Liver (tissue), 9 donors: ENCODE results near the gene ZFHX2. TPM values are rescaled to one million over a fixed set of nuclear protein-coding genes. Genes with fewer than 3 reads are reported as not detected.

Source experiments
- DNase-seq: peaks from one replicate; pipeline ENCODE4 v3.0.0-alpha.2; 2017; ENCODE audit warnings: low spot score
- H3K27ac ChIP-seq, 2 donors: one replicate each; pipeline ENCODE4 v1.7.0; 2013; ENCODE audit warnings: inconsistent platforms in 2 of 2, low read length in 2 of 2, control low read depth in 1 of 2, low read depth in 1 of 2, mild to moderate bottlenecking in 1 of 2
- H3K27me3 ChIP-seq, 4 donors: one replicate each; pipeline versions ENCODE4 v1.6.1 to v1.7.0; 2013; ENCODE audit warnings: low read length in 3 of 4, inconsistent platforms in 1 of 4, mild to moderate bottlenecking in 1 of 4, moderate library complexity in 1 of 4; ENCODE audit not compliant: control insufficient read depth in 4 of 4, insufficient read depth in 4 of 4
- H3K36me3 ChIP-seq, 4 donors: one replicate each; pipeline versions ENCODE4 v1.6.1 to v1.7.0; 2013; ENCODE audit warnings: low read length in 3 of 4, mild to moderate bottlenecking in 3 of 4, low read depth in 1 of 4, moderate library complexity in 1 of 4; ENCODE audit not compliant: control insufficient read depth in 4 of 4, insufficient read depth in 3 of 4
- H3K4me1 ChIP-seq, 4 donors: one replicate each; pipeline versions ENCODE4 v1.6.1 to v1.7.0; 2013; ENCODE audit warnings: low read length in 3 of 4, mild to moderate bottlenecking in 3 of 4, moderate library complexity in 1 of 4; ENCODE audit not compliant: control insufficient read depth in 4 of 4, insufficient read depth in 4 of 4
- H3K4me3 ChIP-seq, 3 donors: one replicate each; pipeline versions ENCODE4 v1.6.1 to v1.7.0; 2013; ENCODE audit warnings: low read length in 3 of 3, control low read depth in 1 of 3, low read depth in 1 of 3, mild to moderate bottlenecking in 1 of 3
- H3K9ac ChIP-seq, 2 donors: one replicate each; pipeline ENCODE4 v1.7.0; 2013; ENCODE audit warnings: low read length in 2 of 2, mild to moderate bottlenecking in 2 of 2, moderate library complexity in 2 of 2, control low read depth in 1 of 2, low read depth in 1 of 2
- H3K9me3 ChIP-seq, 4 donors: one replicate each; pipeline versions ENCODE4 v1.6.1 to v1.7.0; 2013; ENCODE audit warnings: low read length in 3 of 4; ENCODE audit not compliant: control insufficient read depth in 4 of 4
- EGR1 ChIP-seq, 2 donors: IDR thresholded peaks; 2 replicates each; pipeline ENCODE4 v1.6.1; 2016 to 2018; ENCODE audit warnings: antibody characterized with exemption in 2 of 2, low read depth in 2 of 2
- FOXA1 ChIP-seq: IDR thresholded peaks from 2 replicates; pipeline ENCODE4 v1.6.1; 2016; ENCODE audit warnings: antibody characterized with exemption
- FOXA2 ChIP-seq: IDR thresholded peaks from 2 replicates; pipeline ENCODE4 v1.6.1; 2016; ENCODE audit warnings: antibody characterized with exemption
- GABPA ChIP-seq, 2 donors: IDR thresholded peaks in 1 of 2; conservative IDR thresholded peaks in 1 of 2; 2 replicates each; pipeline ENCODE4 v1.6.1; 2016; ENCODE audit warnings: antibody characterized with exemption in 2 of 2, mild to moderate bottlenecking in 1 of 2, moderate library complexity in 1 of 2
- HNF4A ChIP-seq, 2 donors: conservative IDR thresholded peaks; 2 replicates each; pipeline ENCODE4 v1.6.1; 2016; ENCODE audit warnings: antibody characterized with exemption in 2 of 2, mild to moderate bottlenecking in 2 of 2
- HNF4G ChIP-seq: IDR thresholded peaks from 2 replicates; pipeline ENCODE4 v1.6.1; 2016; ENCODE audit warnings: antibody characterized with exemption
- JUND ChIP-seq, 2 donors: IDR thresholded peaks; 2 replicates each; pipeline ENCODE4 v1.6.1; 2016; ENCODE audit warnings: antibody characterized with exemption in 2 of 2
- NR2F2 ChIP-seq: IDR thresholded peaks from 2 replicates; pipeline ENCODE4 v1.6.1; 2016; ENCODE audit warnings: antibody characterized with exemption
- RAD21 ChIP-seq, 2 donors: IDR thresholded peaks; 2 replicates each; pipeline ENCODE4 v1.6.1; 2016; ENCODE audit warnings: antibody characterized with exemption in 2 of 2, mild to moderate bottlenecking in 2 of 2
- RXRA ChIP-seq, 2 donors: IDR thresholded peaks; 2 replicates each; pipeline ENCODE4 v1.6.1; 2017 to 2018; ENCODE audit warnings: antibody characterized with exemption in 2 of 2, mild to moderate bottlenecking in 1 of 2
- TAF1 ChIP-seq: conservative IDR thresholded peaks from 2 replicates; pipeline ENCODE4 v1.6.1; 2016; ENCODE audit warnings: antibody characterized with exemption, mild to moderate bottlenecking
- YY1 ChIP-seq: IDR thresholded peaks from 2 replicates; pipeline ENCODE4 v1.6.1; 2016; ENCODE audit warnings: antibody characterized with exemption, mild to moderate bottlenecking
- WGBS: extraction: QIAGEN DNeasy Blood & Tissue Kit; methylation state at CpG from one replicate; pipeline ENCODE4 v1.1.7; 2013; 5-methylcytosine and 5-hydroxymethylcytosine counted together
- polyA plus RNA-seq, 2 donors: library from polyadenylated mRNA; stranded (reverse) in 1 of 2; unstranded in 1 of 2; fragments of 200-250 nt in 1 of 2; fragments of >200 nt in 1 of 2; fragmentation: Nextera tagmentation in 1 of 2; extraction: Ambion mirVana in 1 of 2; gene quantifications; one replicate each; pipeline versions ENCODE4 v1.2.1 to v1.2.3, GENCODE V29; 2013 to 2015
- total RNA-seq, 2 donors: library from RNA; depleted of rRNA; stranded (reverse); fragments of >200 nt; gene quantifications; one replicate each; pipeline ENCODE4 v1.2.3, GENCODE V29; 2014
- TF ChIP-seq, protein P1 (sequence below): fragments of 150-350 bp; IDR thresholded peaks from 2 replicates; pipeline ENCODE4 v1.5.1; 2017; ENCODE audit warnings: improper control_type of control experiment, low read depth, low read length; ENCODE audit not compliant: missing input control
- TF ChIP-seq, protein P2 (sequence below): IDR thresholded peaks from 2 replicates; pipeline ENCODE4 v1.6.1; 2016; ENCODE audit warnings: antibody characterized with exemption
- TF ChIP-seq, protein P3 (sequence below): IDR thresholded peaks from 2 replicates; pipeline ENCODE4 v1.6.1; 2016; ENCODE audit warnings: antibody characterized with exemption
- TF ChIP-seq, protein P4 (sequence below): IDR thresholded peaks from 2 replicates; pipeline ENCODE4 v1.6.1; 2016; ENCODE audit warnings: antibody characterized with exemption, mild to moderate bottlenecking
- donor health status: healthy.
- donor health status: healthy.
- donor health status: healthy.
- donor health status: healthy.
- donor health status: healthy.

The ZFHX2 gene
- total and polyA plus RNA-seq, 4 donors, result 0.06 to 0.14 (median 0.10) TPM

DNA sequence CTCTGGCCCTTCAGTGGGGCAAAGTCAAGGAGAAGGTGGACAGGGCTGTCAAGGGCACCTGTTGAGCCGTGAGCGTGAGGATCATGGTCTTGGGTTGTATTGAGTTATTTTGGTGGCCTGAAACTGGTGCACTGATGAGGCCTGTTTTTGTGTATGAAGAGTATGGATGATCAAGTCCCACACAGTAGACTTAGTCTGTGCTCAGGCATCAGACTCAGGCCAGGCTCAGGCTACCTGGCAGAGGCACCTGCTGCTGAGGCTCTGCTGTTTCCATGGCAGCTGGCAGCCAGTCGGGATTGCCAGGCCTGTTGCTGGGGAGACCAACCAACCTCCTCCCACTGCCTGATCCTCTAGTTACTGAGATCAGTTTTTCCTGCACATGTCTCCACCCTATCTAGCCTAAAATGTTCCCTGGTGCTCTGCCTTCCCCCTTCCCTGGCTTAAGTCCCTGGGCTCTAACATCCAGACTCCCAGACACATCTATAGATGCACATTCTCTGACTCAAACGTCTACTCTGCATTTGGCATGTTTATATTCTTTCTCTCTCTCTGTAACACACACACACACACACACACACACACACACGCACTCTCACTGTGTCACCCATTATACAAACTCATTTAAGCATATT lies 21.9 kb upstream of the ZFHX2 start:
- TF ChIP-seq JUND (IDR thresholded peaks at IDR 0.05) (no peak), NR2F2 (no peak), RAD21 (IDR thresholded peaks at IDR 0.05) (no peak)
- Histone ChIP-seq H3K9ac (no peak overlapping the region), H3K27ac (no peak overlapping the region), H3K9me3 (no peaks in the 10 kb centered on the region), H3K36me3 (no peaks in the 10 kb centered on the region), H3K4me1 (peaks cover 0 to 13% (median 12%) of the 10 kb centered on the region in 4 donors), H3K4me3 (no peak overlapping the region), H3K27me3 (peaks cover 0 to 6% (median under 1%) of the 10 kb centered on the region in 4 donors)
- no peak for DNase-seq
- WGBS, result 80% methylated on average over 5 of the region's 5 CpGs

DNA sequence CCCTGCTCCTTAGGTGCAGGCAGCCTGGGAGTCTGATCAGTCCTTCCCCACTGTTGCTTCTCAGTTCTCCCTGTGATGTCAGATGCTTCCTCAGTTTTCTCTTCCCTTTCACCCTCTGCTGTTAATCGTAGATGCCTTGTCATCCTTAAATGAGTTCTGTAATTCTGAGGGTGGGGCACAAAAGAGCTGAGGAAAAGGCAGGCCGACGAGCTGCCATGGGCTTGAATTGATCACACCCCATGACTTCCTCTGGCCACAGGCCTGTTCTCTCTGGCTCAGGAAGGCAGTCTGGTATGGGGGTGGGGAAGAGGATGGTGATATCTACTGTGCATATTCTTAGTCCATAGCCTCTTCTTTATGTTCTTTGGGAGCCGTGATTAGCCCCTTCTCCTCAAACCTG lies 21.3 kb upstream of the ZFHX2 start:
- Histone ChIP-seq H3K4me1 (peaks cover 0 to 13% (median 12%) of the 10 kb centered on the region in 4 donors), H3K27me3 (peaks cover 0 to 6% (median under 1%) of the 10 kb centered on the region in 4 donors), H3K9me3 (no peaks in the 10 kb centered on the region), H3K4me3 (no peak overlapping the region), H3K27ac (no peak overlapping the region), H3K36me3 (no peaks in the 10 kb centered on the region), H3K9ac (no peak overlapping the region)
- TF ChIP-seq, protein P1, sequence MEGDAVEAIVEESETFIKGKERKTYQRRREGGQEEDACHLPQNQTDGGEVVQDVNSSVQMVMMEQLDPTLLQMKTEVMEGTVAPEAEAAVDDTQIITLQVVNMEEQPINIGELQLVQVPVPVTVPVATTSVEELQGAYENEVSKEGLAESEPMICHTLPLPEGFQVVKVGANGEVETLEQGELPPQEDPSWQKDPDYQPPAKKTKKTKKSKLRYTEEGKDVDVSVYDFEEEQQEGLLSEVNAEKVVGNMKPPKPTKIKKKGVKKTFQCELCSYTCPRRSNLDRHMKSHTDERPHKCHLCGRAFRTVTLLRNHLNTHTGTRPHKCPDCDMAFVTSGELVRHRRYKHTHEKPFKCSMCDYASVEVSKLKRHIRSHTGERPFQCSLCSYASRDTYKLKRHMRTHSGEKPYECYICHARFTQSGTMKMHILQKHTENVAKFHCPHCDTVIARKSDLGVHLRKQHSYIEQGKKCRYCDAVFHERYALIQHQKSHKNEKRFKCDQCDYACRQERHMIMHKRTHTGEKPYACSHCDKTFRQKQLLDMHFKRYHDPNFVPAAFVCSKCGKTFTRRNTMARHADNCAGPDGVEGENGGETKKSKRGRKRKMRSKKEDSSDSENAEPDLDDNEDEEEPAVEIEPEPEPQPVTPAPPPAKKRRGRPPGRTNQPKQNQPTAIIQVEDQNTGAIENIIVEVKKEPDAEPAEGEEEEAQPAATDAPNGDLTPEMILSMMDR, result no peak
- TF ChIP-seq, protein P2, sequence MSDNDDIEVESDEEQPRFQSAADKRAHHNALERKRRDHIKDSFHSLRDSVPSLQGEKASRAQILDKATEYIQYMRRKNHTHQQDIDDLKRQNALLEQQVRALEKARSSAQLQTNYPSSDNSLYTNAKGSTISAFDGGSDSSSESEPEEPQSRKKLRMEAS, result no peak
- no peak for TF ChIP-seq NR2F2
- TF ChIP-seq JUND (IDR thresholded peaks at IDR 0.05), result no peak
- WGBS, result 68% methylated on average over 4 of the region's 4 CpGs
- no peak for DNase-seq

DNA sequence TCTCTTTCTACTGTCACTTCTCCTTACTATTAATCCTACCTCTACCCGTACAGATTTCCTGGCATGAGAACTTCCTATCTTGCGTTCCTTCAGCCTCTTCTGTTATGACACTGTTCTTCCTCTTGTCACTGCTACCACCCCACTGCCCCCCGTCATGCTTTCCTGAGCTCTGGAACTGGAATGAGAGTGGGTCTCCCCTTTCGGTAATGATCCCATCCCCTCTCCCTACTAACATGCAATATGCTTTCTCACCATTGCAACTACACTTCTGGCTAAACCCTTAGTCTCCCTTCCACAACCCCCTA lies 20.9 kb upstream of the ZFHX2 start:
- 59% methylated on average over 4 of the region's 4 CpGs for WGBS
- no peak overlapping the region for H3K4me3 ChIP-seq
- H3K9me3 ChIP-seq, result no peaks in the 10 kb centered on the region
- no peak overlapping the region for H3K27ac ChIP-seq
- no peak for DNase-seq
- TF ChIP-seq, protein P3, sequence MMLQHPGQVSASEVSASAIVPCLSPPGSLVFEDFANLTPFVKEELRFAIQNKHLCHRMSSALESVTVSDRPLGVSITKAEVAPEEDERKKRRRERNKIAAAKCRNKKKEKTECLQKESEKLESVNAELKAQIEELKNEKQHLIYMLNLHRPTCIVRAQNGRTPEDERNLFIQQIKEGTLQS, result no peak
- TF ChIP-seq, protein P1, result no peak
- TF ChIP-seq NR2F2 (no peak), FOXA2 (no peak), TAF1 (no peak), RXRA (IDR thresholded peaks at IDR 0.05) (no peak), HNF4A (conservative IDR thresholded peaks at IDR 0.05) (no peak), YY1 (no peak), EGR1 (IDR thresholded peaks at IDR 0.05; ENCODE audit: low read depth in 2 of 2) (no peak), FOXA1 (no peak), GABPA (IDR thresholded peaks at IDR 0.05 in 1 of 2, conservative IDR thresholded peaks at IDR 0.05 in 1 of 2) (no peak), HNF4G (no peak), RAD21 (IDR thresholded peaks at IDR 0.05) (no peak)
- TF ChIP-seq, protein P4, sequence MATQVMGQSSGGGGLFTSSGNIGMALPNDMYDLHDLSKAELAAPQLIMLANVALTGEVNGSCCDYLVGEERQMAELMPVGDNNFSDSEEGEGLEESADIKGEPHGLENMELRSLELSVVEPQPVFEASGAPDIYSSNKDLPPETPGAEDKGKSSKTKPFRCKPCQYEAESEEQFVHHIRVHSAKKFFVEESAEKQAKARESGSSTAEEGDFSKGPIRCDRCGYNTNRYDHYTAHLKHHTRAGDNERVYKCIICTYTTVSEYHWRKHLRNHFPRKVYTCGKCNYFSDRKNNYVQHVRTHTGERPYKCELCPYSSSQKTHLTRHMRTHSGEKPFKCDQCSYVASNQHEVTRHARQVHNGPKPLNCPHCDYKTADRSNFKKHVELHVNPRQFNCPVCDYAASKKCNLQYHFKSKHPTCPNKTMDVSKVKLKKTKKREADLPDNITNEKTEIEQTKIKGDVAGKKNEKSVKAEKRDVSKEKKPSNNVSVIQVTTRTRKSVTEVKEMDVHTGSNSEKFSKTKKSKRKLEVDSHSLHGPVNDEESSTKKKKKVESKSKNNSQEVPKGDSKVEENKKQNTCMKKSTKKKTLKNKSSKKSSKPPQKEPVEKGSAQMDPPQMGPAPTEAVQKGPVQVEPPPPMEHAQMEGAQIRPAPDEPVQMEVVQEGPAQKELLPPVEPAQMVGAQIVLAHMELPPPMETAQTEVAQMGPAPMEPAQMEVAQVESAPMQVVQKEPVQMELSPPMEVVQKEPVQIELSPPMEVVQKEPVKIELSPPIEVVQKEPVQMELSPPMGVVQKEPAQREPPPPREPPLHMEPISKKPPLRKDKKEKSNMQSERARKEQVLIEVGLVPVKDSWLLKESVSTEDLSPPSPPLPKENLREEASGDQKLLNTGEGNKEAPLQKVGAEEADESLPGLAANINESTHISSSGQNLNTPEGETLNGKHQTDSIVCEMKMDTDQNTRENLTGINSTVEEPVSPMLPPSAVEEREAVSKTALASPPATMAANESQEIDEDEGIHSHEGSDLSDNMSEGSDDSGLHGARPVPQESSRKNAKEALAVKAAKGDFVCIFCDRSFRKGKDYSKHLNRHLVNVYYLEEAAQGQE, result no peak
- TF ChIP-seq, protein P2, result no peak
- no peak overlapping the region for H3K9ac ChIP-seq
- peaks cover 0 to 6% (median under 1%) of the 10 kb centered on the region in 4 donors for H3K27me3 ChIP-seq
- H3K4me1 ChIP-seq, result peaks cover 0 to 17% (median 14%) of the 10 kb centered on the region in 4 donors
- H3K36me3 ChIP-seq, result no peaks in the 10 kb centered on the region
